HG03442 (cell line): ENCODE data around the gene AMIGO2.

Experiments
- ATAC-seq: cut with Tn5 transposase; IDR thresholded peaks from one replicate; pipeline ENCODE4 v1.9.1; 2021; ENCODE audit warnings: mild to moderate bottlenecking, moderate library complexity; ENCODE audit not compliant: unreplicated experiment

Gene AMIGO2

DNA sequence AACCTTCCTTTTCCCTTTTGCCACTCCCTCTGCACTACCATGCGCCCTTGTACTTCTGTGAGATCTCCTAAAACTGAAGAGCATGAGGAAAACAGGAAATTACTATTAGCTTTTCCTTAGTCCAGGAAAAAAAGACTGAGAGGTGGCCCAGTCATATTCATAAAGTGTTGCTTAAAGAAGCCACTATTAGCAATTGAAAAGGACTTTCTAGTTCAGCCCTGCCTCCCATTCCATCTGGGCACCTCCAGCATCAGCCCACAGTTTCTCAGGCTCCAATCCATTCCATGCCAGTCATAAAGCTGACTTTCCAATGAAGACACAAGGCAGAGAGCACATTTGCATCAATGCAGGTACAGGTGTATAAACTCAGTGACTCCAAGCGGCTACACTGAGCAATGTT lies 19.9 kb upstream of the AMIGO2 start:
- ATAC-seq: no peak

DNA sequence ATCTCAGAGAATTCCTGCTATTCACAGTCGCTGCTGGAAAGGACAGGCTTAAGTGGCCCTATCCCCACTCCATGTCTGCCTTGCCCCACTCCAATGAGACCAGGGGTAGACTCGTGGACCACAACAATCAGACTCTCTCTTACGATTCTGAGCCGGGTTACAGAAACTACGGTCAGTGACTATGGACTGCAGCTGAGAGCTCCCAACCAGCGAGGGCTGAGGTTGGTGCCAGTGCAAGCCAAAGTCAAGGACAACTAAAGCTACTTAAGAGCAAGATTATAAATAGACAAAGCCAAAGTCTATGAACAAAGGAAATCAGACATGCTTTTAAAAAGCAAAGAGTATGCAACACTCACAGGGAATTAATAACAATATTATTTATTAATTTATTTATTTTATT lies 18.3 kb upstream of the AMIGO2 start:
- no peak for ATAC-seq

DNA sequence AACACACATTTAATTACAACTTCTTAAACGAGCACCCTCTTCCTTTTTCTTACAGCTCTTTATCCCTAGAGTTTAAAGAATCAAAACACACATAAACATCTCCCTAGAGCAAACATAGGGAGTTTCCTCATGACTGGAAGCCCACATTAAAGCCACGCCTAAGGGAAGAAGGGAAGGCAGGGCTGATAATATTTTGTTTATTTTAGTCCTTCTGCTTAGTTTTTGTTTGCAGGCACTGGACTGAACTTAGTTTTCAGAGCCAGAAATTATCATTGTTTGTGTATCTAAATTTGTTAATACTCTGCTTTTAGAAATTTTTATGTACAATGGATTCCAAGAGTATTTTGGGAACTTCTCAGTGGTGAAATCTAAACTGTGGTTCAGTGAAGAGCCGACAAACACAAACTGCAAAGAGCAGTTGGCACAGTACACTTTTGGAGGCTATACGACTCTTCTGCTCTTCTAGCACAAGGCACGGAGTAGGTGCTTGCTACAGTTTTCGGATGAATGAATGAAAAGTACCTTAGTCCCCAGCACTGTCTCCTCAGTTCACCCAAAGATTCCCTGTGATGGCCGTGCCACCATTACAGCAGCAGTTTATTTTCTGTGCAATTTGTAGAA lies 17.6 kb upstream of the AMIGO2 start:
- ATAC-seq: no peak

DNA sequence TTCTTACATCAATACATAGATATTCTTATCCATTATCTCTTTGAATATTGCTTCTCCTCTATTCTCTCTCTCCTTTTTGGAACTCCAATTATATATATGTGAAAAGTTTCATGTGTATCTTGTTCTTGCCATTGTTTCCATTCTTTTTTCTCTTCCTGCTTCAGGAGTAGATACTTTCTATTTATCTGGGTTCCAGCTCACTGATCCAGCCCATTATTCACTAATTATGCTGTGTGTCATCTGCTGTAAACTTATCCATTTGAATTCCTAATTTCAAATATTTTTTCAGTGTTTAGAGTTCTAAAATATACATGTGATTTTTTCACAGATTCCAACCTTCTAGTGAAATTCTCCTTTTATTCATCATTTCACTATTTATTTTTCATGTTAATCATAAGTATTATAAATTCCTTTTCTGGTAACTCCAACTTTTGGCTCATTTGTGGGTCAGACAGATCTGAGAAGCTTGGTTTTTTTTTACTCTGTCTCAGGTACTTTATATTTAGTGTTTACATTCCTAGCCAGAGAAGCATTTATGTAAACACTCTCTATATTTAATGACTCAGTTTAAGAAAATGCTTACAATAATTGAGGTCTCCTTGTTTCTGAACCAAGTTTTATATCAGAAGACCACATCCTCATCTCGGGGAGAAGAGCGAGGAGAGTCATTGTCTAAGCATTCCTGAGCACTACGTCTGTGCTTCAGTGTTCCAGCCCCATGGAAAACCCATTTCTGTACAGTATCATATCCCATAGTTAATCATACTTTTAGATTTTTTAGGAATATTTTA lies 15.9 kb upstream of the AMIGO2 start:
- no peak for ATAC-seq

DNA sequence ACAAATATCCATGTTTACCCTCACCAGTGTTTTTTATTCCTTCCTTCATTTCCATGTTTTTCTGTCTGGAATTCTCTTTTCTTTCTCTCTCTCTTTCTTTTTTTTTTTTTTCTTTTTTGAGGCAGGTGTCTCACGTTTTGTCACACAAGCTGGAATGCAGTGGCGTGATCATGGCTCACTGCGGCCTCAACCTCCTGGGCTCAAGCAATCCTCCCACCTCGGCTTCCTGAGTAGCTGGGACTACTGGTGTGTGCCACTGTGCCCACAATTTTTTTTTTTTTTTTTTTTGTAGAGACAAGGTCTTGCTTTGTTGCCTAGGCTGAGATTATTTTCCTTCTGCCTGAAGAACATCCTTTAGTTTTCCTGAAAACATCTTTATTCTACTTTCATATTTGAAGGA lies 15.0 kb upstream of the AMIGO2 start:
- ATAC-seq: no peak

DNA sequence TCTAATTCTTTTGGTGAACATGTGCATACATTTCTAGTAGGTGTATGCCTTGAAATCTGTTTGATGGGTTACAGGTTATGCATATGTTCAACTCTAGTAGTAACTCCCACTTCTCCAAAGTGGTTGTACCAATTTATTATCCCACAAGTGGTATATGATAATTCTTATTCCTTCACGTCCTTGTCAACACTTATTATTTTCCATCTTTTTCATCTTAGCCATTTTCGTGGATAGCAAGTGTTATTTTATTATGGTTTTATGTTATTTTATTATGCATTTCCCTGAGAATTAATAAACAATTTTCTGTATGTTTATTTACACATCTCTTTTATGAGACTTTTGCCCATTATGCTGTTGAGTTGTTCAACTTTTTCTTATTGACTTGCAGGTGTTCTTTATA lies 11.2 kb upstream of the AMIGO2 start:
- no peak for ATAC-seq

DNA sequence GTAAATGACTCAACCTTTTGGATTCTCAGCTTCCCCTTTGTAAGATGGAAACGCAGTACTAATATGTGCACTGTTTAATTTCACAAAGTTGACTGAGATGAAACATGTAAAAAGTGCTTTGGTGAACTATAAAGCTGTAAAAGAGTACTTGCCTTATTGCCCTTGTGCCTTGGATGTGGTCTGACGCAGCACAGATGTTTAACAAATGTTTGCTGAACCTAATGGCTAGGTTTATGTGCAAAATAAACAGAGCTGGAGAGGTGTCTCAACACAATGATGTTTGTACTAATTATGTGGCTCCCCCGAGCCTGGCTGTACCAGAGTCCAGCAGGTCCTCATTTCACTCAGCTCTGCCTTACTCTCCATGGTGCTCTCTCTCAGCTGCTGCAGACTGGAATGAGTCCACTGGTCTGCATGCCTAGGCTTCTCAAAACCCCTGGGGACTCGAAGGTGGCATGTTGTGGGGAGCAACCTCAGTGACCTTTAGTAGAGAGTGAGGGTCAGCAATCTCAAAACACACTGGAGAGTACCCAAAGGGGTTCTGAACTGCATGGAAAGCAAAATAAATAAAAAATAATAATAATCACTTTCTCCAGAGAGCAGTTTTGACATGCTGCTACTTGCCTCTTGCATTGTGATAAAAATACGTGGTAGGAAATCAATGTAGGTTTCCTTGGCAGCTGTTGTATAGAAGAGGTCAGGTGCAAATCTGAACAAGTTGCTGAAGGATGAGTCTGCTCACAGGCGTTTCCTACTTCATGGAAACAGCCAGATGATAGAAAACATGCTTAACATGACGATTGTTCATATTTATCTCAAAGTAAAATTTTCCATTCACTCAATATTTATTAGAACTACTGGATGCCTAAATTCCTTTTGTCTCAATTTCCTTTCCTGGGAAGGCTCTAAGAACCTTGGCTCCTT lies 8.5 kb upstream of the AMIGO2 start:
- no peak for ATAC-seq

DNA sequence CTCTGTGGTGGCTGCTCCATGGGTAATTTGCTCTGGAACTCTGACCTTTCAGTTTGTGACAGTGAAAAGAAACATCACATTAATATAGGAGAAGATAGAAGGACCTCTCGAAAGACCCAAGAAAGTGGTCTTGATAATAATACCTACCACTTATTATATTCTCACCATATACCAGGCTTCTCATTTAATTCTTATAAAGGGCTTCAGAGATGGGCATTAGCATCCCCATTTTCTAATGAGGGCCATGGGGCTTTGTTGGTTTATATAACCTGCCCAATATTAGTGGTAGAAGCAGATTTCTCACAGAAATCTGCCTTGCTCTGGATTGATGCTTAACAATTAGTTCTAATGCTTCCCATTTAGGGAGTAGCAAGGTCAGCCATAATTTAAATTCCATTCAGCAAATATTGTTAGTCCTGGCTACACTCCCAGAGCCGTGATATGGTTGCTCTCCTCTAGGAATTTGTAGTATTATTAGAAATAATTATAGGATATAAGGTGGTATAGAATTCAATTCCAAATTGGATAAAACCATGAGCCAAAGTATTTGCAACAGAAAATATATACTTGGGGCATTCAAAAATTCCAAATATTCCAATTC lies 7.4 kb upstream of the AMIGO2 start:
- no peak for ATAC-seq

DNA sequence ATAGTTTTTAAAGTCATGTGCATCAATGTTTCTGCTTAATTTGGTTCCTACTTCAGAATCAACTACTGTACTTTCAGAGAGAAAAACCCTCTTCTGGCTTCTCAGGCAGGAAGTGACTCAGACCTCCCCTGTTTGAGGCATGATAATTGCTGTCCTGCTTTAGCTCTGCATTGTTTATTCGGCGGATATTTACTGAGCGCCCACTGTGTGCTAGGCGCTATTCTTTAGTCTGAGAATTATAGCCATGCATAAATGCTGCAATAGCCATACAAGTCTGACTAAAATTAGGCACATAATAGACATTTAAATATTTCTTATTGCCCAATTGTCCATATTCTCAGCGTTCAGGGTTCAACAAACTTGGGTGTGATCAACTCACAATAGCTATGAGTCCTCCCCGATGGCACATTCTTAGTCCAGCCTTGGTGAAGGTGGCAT lies 6.1 kb upstream of the AMIGO2 start:
- peak; percentile 60 for ATAC-seq

DNA sequence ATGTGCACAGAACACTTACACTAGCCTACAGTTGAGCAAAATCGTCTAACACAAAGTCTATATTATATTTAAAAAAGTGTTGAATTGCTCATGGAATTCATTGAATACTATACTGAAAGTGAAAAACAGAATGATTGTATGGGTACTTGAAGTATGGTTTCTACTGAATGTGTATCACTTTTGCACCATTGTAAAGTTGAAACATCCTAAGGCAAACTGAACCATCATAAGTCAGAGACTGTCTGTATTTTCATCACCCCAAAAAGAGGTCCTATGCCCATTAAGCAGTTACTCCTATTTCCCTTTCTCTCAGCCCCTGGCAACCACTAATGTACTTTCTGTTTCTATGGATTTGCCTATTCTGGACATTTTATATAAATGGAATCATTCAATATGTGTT lies 4.4 kb upstream of the AMIGO2 start:
- ATAC-seq: no peak

DNA sequence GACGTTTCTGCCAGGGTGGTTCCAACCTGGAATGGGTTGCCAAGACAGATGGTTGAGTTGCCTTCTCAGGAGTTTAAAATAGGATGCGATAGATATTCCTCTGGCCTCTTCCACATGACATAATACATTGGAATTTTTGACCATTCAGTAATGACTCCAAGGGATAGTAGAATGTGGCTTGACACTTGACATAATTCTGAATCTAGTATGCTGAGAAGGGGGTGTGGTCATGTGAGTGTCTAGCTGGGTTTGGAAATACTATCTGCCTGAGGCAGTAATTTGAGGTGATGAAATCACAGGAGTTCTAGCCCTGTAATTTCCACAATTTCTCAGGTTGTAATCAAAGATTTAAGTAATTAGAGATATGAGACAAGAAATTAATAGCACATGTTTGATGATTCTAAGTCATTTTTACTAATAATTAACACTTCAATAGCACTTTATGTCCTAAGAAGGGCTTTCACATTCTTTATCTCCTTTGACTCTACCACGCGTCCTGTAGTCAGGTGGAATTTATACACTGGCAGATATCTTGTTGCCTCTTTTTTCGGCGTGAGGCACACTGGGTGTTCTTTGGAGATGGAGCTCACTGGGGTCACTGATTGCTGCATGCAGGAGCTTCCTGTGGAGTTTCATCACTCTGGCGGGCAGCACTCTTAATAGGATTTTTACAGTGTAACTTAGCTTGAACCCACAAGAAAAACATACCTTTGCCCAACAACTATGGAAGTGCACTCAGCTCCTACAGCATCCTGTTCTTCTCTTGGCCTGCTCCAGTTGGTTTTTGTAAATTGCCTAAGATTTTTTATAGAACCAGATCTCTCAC lies 3.2 kb upstream of the AMIGO2 start:
- ATAC-seq: no peak

DNA sequence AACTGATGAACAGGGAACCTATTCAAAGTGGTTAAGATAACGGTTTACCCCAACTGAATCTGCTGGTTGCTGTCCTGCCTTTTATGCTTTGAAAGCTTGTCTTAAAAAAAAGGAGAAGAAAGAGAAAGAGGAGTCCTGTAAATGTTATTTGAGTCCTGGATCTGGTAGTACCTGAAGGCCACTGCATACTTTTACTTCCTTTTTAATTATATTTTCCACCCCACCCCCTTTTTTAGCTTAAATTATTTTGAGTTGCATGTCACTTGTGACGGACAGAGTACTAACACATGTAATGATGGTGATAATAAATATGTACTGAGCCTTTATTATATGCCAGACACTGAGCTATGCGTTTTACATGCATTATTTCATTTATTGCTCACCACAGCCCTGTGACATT lies 2.5 kb upstream of the AMIGO2 start:
- ATAC-seq: no peak

DNA sequence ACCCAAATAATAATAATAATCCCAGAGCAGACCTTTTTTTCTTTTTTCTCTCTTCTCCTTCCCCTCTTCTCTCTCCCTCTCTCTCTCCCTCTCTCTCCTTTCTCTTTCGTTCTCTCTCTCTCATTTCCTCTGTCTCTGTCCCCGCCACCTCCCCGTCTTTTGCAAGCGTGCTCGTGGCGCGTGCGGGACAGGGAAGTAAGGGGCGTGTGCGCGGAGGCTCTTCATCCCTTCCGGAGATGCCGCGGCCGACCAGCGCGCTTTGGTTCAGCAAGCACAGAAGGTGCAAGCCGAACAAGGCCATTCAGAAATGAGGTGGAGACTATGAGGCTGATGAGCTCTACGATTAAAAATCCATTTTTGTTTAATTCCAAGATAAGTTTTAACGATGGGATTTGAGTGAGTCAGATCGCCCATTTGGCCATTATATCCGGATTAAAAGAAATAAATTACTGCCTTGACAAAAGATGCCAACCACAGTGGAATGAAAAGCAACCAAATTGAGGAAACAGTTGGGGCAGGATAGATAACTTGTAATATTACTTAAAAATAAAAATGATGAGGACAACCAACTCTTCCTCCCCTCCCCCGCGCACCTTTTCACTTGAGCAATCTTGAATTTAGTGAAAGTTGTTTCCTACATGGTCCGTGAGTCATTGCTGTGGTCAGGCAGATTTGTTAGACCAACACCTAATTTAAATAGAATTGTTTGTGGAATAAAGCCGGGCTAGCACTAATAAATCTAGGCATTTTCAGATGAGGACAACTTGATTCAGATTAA lies 1.2 kb upstream of the AMIGO2 start:
- ATAC-seq: no peak

DNA sequence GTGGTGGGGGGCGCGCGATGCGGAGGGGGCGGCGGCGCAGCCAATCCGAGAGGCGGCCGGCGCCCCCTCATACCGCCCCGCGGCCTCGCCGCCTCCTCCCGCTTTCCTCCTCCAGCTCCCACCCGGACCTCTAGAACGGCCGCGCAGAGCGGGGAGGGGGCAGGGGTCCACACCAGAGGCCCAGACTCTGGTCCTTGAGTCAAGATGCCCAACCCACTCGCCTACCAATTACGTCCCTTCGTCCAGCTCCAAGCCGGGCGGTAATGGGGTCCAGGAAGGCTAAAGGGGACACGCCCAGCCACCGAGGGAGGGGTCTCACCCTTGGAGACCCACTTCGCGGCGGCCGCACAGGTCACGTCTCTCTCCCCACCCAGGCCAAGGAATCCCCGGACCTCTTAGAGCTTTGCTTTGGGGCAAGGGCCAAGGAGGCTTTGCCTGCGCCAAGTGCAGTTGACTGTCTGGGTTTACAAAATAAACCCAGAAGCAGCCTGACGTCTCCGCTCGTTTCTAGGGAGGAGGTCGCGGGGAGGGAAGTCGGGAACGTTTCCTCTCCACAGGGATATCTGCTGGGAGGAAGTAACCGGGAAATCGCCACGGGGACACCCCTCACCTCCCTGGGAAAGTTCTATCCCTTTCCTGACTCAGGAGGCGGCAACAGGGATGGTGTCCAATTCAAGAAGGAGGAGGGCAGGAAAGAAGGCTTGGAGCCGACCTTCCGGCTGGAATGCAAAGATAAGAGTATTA lies 394 bp upstream of the AMIGO2 start:
- ATAC-seq: peak; percentile 21

DNA sequence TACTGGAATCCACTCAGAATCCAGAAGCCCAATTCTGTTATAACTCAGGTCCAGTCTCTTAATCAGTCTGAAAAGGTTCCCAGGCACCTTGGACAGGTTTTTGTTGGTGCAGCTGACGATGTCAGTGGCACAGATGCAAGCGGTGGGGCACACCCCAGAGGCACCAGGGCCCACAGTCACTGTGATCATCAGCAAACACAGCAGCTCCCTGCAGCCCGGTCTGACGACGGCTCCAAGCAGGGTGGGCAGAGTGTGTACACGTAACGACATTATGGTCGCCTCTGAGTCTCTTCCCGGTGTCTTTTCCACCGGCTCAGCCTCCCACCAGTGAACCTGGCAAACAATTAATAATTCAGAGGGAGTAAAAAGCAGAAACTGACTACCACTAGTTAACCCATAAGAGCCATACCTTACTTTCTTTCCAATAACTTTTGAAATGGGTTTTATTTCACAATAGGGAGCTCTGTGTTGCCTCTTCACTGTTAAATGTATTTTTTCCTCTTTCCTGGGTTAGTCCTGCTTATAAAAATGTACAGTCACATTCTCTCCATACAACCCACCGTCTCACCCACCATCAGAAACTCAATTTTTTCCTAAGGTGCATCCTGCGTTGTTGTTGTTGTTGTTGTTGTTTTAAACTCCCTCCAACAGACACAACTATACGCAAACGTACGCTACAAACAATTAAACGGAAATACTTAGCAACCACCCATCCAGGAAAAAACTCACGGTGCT lies 859 bp downstream of the AMIGO2 start:
- ATAC-seq: no peak

DNA sequence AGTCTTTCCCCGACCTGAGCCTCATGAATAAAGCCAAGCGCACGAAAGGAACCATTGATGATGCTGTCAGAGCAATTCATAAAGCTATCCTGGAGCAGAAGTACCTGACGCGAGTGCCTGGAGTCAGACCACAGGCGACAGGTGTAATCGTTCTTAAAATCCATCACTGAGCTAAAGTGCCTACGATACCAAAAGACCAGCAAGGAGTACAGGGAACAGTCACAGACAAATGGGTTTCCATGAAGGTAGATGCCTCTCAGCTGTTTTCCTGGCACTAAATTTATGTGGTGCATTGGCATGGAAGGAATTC lies 1.7 kb downstream of the AMIGO2 start:
- ATAC-seq: no peak

DNA sequence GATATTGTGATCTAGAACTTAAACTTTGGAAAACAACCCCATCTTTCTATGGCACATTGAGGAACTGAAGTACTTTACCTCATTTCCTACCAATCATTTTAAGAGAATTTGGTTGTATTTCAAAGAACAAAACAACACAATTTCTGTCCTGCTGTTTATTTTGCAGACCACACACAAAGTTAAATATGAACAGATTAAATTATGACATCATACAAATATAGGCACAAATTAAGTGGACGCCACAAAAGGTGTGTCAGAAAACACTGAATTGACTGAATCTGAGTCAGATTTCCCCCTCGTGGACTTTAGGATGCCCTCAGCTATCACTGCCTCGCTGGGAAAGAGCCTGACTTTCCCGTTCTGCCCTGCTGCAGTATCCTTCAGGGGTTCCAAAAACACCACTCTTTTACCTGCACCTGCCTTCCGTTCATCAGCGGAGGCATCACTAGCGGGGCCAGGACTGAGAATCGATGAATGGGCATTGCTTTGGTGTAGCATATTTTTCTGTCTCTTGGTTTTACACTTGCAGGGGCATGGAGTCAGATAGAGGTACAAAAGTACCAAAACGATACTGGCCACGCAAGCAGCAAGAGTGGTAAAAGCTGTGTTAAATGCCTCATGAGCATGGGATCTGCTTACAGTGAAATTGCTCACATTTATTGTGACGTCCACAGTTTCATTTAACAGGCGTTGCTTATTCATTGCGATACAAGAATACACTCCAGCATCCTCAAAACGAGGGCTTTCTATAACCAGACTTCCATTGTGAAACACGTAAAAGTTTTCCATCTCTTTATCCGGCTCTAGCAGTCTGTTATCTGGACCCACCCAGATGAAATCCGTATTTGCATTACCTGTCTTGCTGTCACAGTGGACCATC lies 2.3 kb downstream of the AMIGO2 start:
- ATAC-seq: no peak
